ENCODE results near the gene ANKRD10.

Gene ANKRD10

DNA sequence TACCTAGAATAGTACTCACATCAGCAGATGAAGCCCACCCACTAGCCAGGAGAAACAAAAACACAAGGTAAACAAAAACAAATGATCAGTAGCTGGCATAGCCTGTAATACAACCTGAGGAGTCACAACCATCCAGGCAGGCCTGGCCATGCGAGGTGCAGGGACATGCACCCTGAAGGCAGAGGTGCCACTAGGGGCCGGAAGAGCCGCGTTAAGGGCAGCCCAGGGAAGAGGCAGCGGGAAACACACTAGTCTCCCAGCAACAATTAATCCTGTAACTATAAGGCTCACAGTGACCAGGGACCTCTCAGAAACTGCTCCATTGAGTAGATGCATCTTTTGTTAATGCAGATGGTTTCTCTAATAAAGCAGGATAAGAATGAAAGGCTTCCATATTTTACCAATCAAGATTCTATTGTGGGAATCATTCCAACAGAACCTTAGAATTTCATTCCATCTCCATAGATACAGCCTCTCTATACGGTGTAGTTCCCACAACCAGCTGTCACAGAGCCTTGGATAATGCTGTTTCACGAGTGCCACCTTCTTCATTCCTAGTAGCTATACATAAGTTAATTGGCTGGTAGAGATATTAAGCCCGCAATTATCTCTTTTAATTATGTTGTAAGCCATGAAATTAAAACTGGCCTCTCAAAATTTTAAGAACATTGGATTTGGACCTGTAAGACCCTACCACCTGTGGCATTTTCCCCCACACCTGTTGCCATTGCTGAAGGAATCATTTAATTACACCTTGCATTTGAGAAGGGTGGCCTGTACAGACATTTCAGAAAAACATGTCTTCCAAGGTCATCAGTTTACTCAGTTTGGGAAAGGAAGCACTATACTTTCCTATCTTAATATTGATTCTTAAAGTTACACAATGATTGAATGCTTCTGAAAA, 28.7 kb downstream of the ANKRD10 start:
- no peak for DNase-seq (ENCODE audit: low spot score)

GRCh38 chr13:110885516-110885915, 29.4 kb downstream of the ANKRD10 start:
- DNase-seq (ENCODE audit: low spot score), result no peak

DNA sequence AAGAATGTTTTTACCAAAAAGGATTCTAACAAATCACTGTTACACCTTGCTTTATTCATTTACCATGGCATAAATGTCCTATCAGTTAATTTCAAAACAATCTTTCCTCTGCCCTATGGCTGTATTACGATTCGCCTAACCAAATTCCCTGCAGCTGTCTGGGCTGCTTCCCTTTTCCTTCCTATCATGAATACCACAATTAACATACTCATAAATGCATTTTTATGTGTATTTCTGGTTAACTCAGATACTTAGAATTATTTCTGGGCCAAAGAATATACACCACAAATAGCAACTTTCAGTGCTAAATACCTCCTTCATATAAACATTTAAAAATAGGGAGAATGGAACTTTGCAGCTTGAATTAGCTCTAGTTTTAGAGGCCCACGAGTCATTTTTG, 30.4 kb downstream of the ANKRD10 start:
- no peak for DNase-seq (ENCODE audit: low spot score)

GRCh38 chr13:110883542-110883941, 31.3 kb downstream of the ANKRD10 start:
- DNase-seq (ENCODE audit: low spot score), result no peak

- peak; percentile 32 for DNase-seq (ENCODE audit: low spot score)
Observed at GRCh38 chr13:110882972-110883371, 31.9 kb downstream of the ANKRD10 start.

DNA sequence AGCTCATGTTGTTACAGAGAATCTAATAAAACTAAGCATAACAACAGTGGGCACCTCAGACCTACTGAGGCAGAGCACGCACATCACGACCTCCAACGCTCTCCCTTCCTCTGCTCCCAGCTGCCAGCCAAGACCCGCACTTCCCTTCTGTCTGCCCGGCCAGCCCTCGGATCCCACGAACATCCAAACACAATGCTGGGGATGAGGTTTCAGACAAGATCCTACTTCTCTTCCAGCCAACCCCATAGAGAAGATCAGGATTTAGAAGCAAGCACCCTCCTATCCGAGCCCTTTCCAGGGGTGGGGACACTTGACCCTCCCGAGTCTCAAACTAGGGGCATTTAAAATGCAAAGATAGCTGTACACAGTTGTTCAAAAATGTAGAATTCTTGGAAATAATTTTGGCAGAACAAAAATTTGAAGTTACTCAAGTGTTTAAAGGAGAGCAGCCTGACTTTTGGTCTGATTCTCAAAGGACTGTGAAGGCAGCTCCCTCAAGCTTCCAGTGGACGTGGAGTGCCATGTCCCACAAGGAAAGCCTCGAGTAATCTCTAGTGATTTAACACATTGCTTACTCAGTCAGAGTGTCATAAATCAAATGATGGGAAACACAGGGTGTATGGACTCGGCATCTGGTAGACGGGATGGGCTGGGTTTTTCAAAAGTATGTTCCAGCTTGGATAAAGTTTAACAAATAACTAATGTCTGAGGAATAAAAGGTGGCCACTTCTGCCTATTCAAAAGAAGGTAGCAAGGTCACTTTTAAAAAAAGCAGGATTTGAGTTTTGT, 32.8 kb downstream of the ANKRD10 start:
- no peak for DNase-seq (ENCODE audit: low spot score)

DNA sequence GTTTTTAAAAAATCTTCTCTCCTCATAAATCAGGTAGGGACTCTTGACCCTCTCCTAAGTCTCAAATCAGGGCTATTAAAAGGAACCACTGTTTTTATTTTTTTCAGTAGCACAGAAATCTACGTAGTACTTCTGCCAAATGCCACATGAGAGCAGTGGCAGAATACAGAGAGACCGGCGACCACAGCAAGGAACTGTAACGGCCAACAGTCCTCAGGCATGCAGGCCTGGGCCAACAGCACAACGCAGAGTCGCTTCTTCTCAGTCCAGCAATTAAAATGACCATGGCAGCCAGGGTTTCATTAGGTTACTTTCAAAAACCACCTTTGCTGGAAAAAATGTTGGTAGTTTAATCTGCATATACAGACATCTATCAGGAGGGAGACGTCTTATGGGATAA, 34.2 kb downstream of the ANKRD10 start:
- DNase-seq (ENCODE audit: low spot score), result no peak

DNA sequence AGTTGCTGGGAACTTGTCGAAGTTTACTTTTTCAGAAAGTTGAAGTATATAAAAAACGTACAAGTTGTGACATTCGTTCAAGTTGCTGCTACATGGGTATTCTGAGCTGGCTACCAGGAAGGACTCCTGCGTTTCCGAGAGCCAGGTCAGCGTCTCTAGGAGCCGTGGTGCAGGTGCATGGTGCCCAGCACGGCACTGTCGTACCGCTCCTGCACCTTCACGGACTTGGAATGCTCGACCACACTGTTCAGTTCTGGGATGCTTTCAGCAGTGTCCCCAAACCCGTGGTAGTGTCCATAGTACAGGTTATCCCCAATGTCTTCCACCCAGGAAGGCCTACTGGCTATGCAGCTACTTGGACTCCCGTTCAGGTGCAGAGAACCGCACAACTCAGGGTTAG, 35.4 kb downstream of the ANKRD10 start:
- no peak for DNase-seq (ENCODE audit: low spot score)

DNA sequence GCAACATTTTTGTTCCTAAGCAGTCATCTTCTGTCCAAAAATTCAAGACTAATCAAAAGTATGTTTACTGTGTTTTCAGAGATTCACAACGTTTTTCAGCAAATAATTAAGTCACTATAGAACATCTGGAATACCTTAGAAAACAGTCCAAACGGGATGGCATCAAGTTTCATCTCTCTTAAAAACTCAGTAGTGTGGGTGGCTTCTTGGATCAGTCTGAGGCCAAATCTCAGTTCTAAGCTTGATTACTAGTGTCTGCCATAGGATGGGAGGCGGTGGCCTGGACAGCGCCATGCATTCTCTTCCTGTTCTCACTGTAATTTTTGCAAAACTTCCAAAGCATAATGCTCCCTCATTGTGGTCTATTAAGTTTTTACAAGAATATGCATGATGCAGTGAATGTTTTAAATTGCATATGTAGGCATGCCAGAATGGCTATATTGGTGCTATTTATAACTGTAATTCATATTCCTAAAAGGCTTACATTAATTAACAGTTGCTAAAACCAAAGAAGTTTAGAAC, 37.1 kb downstream of the ANKRD10 start:
- no peak for DNase-seq (ENCODE audit: low spot score)

DNA sequence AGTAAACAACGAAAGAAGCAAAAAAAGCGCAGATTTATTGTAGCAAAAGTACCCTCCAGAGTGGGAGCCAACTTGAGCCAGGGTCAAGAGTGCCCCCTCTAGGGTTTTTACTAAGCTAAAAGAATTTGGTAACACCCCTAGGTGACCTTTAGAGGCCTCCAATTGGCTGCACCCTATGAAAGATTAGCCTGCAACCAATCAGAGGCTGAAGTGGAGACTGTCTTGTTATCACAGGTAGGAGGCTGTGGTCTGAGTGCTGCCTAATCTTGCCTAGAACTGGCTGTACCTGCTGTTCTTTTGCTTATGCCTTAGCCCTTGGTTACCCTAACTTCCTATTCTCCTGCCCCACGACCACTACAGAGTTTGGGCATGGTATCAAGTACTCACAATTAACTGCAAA, 38.3 kb downstream of the ANKRD10 start:
- no peak for DNase-seq (ENCODE audit: low spot score)

DNA sequence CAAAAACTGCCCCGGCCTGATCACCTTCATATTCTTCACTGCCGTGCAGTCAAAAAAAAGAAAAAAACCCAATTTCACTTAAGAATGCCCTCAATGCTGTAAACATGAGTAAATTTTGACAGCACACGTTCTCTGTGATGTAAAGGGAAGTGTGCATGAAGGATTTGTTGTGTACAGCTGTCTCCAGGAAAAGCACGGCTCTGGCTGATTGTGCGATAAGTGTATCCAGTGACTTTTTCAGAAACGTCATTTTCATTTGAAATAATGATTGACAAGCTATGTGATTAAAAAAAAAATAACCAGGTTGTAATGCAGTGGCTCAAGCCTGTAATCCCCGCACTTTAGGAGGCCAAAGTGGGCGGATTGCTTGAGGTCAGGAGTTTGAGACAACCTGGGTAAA, 39.6 kb downstream of the ANKRD10 start:
- no peak for DNase-seq (ENCODE audit: low spot score)

DNA sequence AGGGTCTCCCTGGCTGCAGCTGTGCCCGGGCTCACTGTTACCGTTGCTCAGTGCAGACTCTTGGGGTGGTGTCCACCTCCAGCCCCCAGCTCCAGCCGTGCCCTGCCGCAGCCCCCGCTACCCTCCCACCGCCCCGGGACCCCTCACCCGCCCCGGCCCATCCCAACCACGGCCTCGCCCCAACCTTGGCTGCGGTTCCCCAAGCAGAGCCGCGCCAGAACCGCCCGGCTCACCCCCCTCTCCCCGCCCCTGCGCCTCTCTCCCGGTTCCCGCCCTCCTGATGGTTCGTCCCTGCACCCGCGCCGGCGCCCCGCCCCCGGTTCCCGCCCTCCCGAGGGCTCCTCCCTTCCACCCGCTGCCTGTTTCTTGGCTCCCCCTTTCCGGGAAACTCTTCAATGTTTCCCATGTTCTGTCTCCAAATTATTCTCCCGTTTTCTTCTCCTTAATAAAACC, 40.3 kb downstream of the ANKRD10 start:
- peak; percentile 96 for DNase-seq (ENCODE audit: low spot score)

DNA sequence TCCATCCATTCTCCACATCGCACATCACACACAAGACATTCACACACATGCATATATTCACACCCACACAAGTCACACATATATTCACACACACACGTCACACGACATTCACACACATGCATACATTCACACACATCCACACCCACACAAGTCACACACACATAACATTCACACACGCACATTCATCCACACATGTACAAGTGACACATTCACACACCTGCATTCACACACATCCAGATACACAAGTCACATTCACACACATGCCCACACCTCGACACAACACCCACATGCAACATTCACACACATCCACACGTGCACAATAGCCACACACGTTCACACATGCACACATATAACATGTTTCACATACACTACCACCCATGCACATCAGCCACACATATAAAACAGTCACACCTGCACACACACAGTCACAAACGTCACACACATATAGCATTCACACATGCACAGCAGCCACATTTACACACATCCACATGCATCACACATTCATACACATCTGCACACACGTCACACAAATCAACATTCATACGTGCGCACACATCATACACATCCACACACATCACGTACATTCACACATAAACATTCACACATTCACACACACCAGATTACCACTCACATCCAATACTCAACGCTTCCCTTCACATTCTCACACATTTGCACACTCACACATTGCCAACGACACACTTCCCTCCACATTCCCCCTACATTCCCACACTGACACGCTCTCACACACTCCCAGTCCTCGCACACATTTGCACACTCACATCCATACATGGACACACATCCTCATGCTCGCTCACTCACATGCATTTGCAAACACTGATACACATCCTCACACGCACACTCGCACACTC, 41.0 kb downstream of the ANKRD10 start:
- DNase-seq (ENCODE audit: low spot score), result no peak

GRCh38 chr13:110872768-110873638, 41.9 kb downstream of the ANKRD10 start:
- no peak for DNase-seq (ENCODE audit: low spot score)

GRCh38 chr13:110872034-110872767, 42.7 kb downstream of the ANKRD10 start:
- no peak for DNase-seq (ENCODE audit: low spot score)

- peak; percentile 95 for DNase-seq (ENCODE audit: low spot score)
Observed at GRCh38 chr13:110869805-110870706, 44.8 kb downstream of the ANKRD10 start.

DNA sequence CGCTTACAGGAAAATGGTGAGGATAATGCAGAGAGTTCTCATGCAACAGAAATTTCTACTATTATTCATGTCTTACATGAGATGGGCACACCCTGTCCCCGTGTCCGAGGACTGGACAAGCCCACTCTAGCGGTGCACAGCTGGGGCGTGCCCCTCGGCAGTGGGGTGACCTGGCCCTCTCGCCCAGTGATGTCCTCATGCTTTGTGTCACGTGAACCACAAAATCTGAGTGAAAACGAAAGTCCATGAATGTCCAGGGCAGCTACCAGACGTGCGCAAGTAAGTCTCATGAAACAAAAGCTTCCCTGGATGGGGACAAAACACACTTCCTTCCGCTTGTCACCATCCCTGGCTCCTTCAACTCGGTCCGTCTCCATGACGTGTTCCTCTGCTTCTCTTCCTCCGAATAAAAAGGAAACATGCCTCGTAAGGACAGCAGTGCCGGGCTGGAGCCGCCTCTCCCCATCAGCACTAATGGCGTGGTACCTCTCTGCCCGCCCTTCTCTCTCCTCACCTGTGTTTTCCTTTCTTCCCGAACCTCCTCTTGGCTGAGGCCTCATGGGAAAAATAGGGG, 45.6 kb downstream of the ANKRD10 start:
- DNase-seq (ENCODE audit: low spot score), result no peak

- no peak for DNase-seq (ENCODE audit: low spot score)
Observed at GRCh38 chr13:110868720-110869119, 46.1 kb downstream of the ANKRD10 start.

DNA sequence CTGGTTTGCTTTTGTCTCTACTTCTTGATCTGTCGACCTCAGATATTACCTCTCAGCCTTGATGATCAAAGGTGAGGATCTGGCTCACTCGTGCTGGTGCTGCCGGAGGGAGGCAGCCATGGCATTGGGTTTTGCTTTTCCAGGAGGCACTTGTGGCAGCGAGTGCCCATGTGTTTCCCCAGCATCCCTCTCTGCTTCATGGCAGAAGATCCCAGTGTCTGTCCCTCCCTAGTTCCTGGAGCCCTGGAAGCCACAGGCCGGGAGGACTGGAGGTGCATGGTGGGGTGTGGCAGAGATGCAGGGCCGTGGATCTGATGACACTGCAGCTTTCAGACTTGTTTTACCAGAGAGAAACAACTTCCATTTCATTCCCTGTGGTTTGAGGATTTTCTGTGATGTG, 47.5 kb downstream of the ANKRD10 start:
- DNase-seq (ENCODE audit: low spot score), result no peak

Data from GM03348 (cell line).